Measurements from ENCODE around the gene MELK. TPM values are rescaled to one million over a fixed set of nuclear protein-coding genes. Genes with fewer than 3 reads are reported as not detected.

The MELK gene
- total and polyA plus RNA-seq, 2 of the 13 experiments (the other 11 are each of a cell fraction or from before 2014, with no cell fraction given) = 16.7 to 50.4 TPM

- FAIRE-seq (no peak), ATAC-seq (no peak), DNase-seq (ENCODE audit: low spot score) (no peak)
- WGBS (ENCODE audit: low lambda C conversion rate) = 0% methylated on average over 1 of the region's 1 CpG
- no peak overlapping the region for H3K4me3 ChIP-seq (replicated peaks in 1 of 3; ENCODE audit: insufficient read depth in 1 of 3, low read depth in 2 of 3, low read length in 3 of 3)
- no peaks in the 10 kb centered on the region for H3K36me3 ChIP-seq (replicated peaks in 1 of 2; ENCODE audit: control insufficient read depth in 1 of 2, insufficient read depth in 2 of 2, low read length in 2 of 2)
- H3K4me1 ChIP-seq (ENCODE audit: insufficient read depth, low read length) = no peaks in the 10 kb centered on the region
- no peak overlapping the region for H3K9ac ChIP-seq (ENCODE audit: insufficient read depth, low read depth, low read length)
- POLR2A ChIA-PET = no interaction called here
- H4K20me1 ChIP-seq (ENCODE audit: insufficient read depth, low read length) = no peaks in the 10 kb centered on the region
- BruUV-seq (replicated peaks) = no TSS peak
- in situ Hi-C loops (cut with HindIII; ENCODE audit: extremely low pct_ligation_motif_present, low pct_unique_long_range_greater_than_20kb) (no loop called here), intact Hi-C loops (cut with micrococcal nuclease; ENCODE audit: unreplicated experiment) (no loop called here)
- CTCF ChIA-PET (ENCODE audit: low intra/inter-chr PET ratio, low total read pairs) = no interaction called here
- H3K9me3 ChIP-seq (ENCODE audit: low read length) = no peaks in the 10 kb centered on the region
- no peak overlapping the region for H2AFZ ChIP-seq (ENCODE audit: low read length)
- no peaks in the 10 kb centered on the region for H3K79me2 ChIP-seq (ENCODE audit: insufficient read depth, low read length)
- no peak overlapping the region for H3K27ac ChIP-seq (ENCODE audit: extremely low read length, insufficient read depth, low read length)
- H3K4me2 ChIP-seq (ENCODE audit: low read depth, low read length) = no peak overlapping the region
- H3K27me3 ChIP-seq (ENCODE audit: control insufficient read depth in 1 of 2, insufficient read depth in 2 of 2, low read length in 2 of 2) = peaks cover 1 to 19% of the 10 kb centered on the region in 2 experiments; a peak in 3 of 5 replicates
- no peak for TF ChIP-seq JUNB (CRISPR knock-in tag; IDR thresholded peaks at IDR 0.05; ENCODE audit: borderline replicate concordance)
- no peak for TF ChIP-seq GZF1 (CRISPR knock-in tag; IDR thresholded peaks at IDR 0.05)
- TF ChIP-seq AHDC1 (CRISPR knock-in tag; IDR thresholded peaks at IDR 0.05; ENCODE audit: borderline replicate concordance) = no peak
- no peak for TF ChIP-seq ZNF20 (CRISPR knock-in tag; IDR thresholded peaks at IDR 0.05)
- no peak for TF ChIP-seq ATF1 (CRISPR knock-in tag; IDR thresholded peaks at IDR 0.05)
- TF ChIP-seq SKIL (CRISPR knock-in tag; IDR thresholded peaks at IDR 0.05; ENCODE audit: borderline replicate concordance) = no peak
- no peak for TF ChIP-seq TSC22D2 (CRISPR knock-in tag; IDR thresholded peaks at IDR 0.05; ENCODE audit: borderline replicate concordance)
- no peak for TF ChIP-seq ZNF891 (CRISPR knock-in tag; IDR thresholded peaks at IDR 0.05)
- TF ChIP-seq ZNF607 (CRISPR knock-in tag; IDR thresholded peaks at IDR 0.05; ENCODE audit: borderline replicate concordance) = no peak
- no peak for TF ChIP-seq ELK4 (CRISPR knock-in tag; IDR thresholded peaks at IDR 0.05; ENCODE audit: borderline replicate concordance)
- no peak for TF ChIP-seq POLR2G (IDR thresholded peaks at IDR 0.05; ENCODE audit: low read depth, low read length)
- no peak for TF ChIP-seq PAX8 (CRISPR knock-in tag; IDR thresholded peaks at IDR 0.05; ENCODE audit: borderline replicate concordance)
- TF ChIP-seq ZNF160 (CRISPR knock-in tag; IDR thresholded peaks at IDR 0.05) = no peak
- TF ChIP-seq NR2C2 (CRISPR knock-in tag; IDR thresholded peaks at IDR 0.05; ENCODE audit: borderline replicate concordance) = no peak
- no peak for TF ChIP-seq KAT8 (CRISPR knock-in tag; IDR thresholded peaks at IDR 0.05)
- no peak for TF ChIP-seq ZNF674 (CRISPR knock-in tag; IDR thresholded peaks at IDR 0.05; ENCODE audit: low read depth)
Observed at GRCh38 chr9:36718612-36719011, 145.9 kb downstream of the MELK start.
